Natural killer cell treated with Interleukin-12 subunit alpha and Interleukin-12 subunit beta and Interleukin-15 and Interleukin-18, amount 100 ng/mL, for 72 hours (primary cell): Measurements from ENCODE around the gene NUDT14. TPM values are rescaled to one million over a fixed set of nuclear protein-coding genes. Genes with fewer than 3 reads are reported as not detected.

Experiments used
- ATAC-seq, 2 donors: fragments of 150-1000 bp; cut with Tn5 transposase in 1 of 2; sonication (Bioruptor Pico), chemical (Tn5 transposase) in 1 of 2; 2 replicates each; pipeline ENCODE4 v1.10.0; 2021
- DNase-seq: peaks from one replicate; pipeline ENCODE4 v3.0.0; 2022; ENCODE audit warnings: low spot score
- H3K27ac Mint-ChIP-seq, 2 donors: 1 replicate in 1 of 2; 2 replicates in 1 of 2; pipeline ENCODE4 v1.8.0; 2022; ENCODE audit warnings: mixed read lengths in 2 of 2, mild to moderate bottlenecking in 1 of 2, moderate library complexity in 1 of 2
- H3K27me3 Mint-ChIP-seq, 2 donors: 1 replicate in 1 of 2; 2 replicates in 1 of 2; pipeline ENCODE4 v1.8.0; 2022; ENCODE audit warnings: mixed read lengths in 2 of 2
- H3K36me3 Mint-ChIP-seq: one replicate; pipeline ENCODE4 v1.8.0; 2022; ENCODE audit warnings: mixed read lengths
- H3K4me1 Mint-ChIP-seq, 2 donors: 1 replicate in 1 of 2; 2 replicates in 1 of 2; pipeline ENCODE4 v1.8.0; 2022; ENCODE audit warnings: low read depth in 2 of 2, mixed read lengths in 2 of 2, mild to moderate bottlenecking in 1 of 2
- H3K4me3 Mint-ChIP-seq: one replicate; pipeline ENCODE4 v1.8.0; 2022; ENCODE audit warnings: mixed read lengths
- H3K9me3 Mint-ChIP-seq: 2 replicates; pipeline ENCODE4 v1.8.0; 2022; ENCODE audit warnings: mixed read lengths
- total RNA-seq, 2 donors: library from RNA; stranded (reverse); gene quantifications; one replicate each; pipeline ENCODE4 v1.2.3, GENCODE V29; 2022

NUDT14 gene
- total RNA-seq, 2 donors from 2014 or later: 10.2 to 23.4 TPM

- DNase-seq: no peak
- Mint-ChIP-seq H3K27me3 (peaks cover 0 to 5% of the 10 kb centered on the region in 2 donors), H3K9me3 (no peaks in the 10 kb centered on the region), H3K36me3 (no peaks in the 10 kb centered on the region), H3K27ac (no peak overlapping the region), H3K4me1 (no peaks in the 10 kb centered on the region), H3K4me3 (no peak overlapping the region)
- no peak for ATAC-seq
Measured at GRCh38 chr14:105184461-105184860, 3.3 kb upstream of the NUDT14 start.

GRCh38 chr14:105182296-105183020, 1.3 kb upstream of the NUDT14 start:
- Mint-ChIP-seq H3K36me3 (no peaks in the 10 kb centered on the region), H3K4me1 (peaks cover 0 to 6% of the 10 kb centered on the region in 2 donors), H3K9me3 (no peaks in the 10 kb centered on the region), H3K27ac (no peak overlapping the region), H3K27me3 (no peaks in the 10 kb centered on the region), H3K4me3 (peak overlapping the region; percentile 36)
- ATAC-seq (no peak), DNase-seq (no peak)

DNA sequence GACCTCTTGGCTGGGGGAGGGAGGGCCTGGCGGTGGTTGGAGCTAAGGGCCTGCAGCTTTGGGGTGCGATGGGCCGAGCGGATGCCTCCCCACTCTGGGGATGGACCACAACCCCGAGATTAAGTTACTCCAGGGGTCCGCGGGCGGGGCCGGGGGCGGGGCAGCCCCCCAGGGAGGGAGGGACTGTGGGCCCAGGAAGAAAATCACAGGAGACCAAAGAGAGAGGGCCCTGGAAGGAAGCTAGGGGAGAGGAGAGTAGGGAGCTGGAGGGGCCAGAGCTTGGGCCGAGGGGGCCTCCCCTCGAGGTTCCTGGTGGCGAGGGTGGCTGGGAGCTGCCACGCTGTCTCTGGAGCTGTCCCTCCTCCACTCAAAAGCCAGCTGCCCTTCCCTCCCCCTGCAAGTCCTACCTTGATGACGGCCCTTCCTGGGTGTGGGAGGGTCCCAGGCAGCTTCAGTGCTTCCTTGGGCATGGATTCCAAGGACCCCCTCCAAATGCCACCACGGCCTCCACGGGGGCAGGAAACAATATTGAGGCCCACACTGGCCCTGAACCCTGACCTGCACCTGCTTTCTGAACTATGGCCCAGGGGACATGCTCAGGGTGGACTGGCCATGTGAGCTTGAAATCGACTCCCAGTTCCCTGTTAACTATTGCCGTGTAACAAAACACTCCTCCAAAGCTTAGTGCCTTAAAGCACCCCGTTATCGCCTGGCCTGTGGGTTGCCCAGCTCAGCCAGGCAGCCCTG, 610 bp upstream of the NUDT14 start:
- peak overlapping the region; percentile 36 for H3K4me3 Mint-ChIP-seq
- peaks cover 0 to 7% of the 10 kb centered on the region in 2 donors for H3K4me1 Mint-ChIP-seq
- ATAC-seq: no peak
- no peaks in the 10 kb centered on the region for H3K9me3 Mint-ChIP-seq
- H3K27me3 Mint-ChIP-seq: no peaks in the 10 kb centered on the region
- H3K36me3 Mint-ChIP-seq: no peaks in the 10 kb centered on the region
- DNase-seq: no peak
- H3K27ac Mint-ChIP-seq: no peak overlapping the region

- Mint-ChIP-seq H3K4me1 (peaks cover 0 to 18% of the 10 kb centered on the region in 2 donors), H3K27me3 (no peaks in the 10 kb centered on the region), H3K27ac (no peak overlapping the region), H3K9me3 (no peaks in the 10 kb centered on the region), H3K36me3 (no peaks in the 10 kb centered on the region), H3K4me3 (no peak overlapping the region)
- DNase-seq: no peak
- ATAC-seq: no peak
Measured at GRCh38 chr14:105179191-105179590, 1.9 kb downstream of the NUDT14 start.

DNA sequence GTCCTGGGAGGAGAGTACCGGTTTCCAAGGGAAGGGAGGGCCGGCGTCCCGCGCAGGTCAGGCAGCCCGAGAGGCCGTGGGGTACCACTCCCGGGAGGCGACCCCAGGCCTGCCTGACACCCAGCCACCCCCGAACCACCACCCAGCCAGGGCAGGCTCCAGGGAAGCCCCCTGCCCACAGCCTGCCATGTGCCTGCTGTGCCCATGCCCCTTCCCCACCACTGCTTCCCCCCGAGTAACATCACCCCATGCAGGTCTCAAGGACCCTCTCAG, 2.3 kb downstream of the NUDT14 start:
- ATAC-seq (no peak), DNase-seq (no peak)
- no peaks in the 10 kb centered on the region for H3K36me3 Mint-ChIP-seq
- no peaks in the 10 kb centered on the region for H3K27me3 Mint-ChIP-seq
- H3K27ac Mint-ChIP-seq: no peak overlapping the region
- no peaks in the 10 kb centered on the region for H3K9me3 Mint-ChIP-seq
- no peak overlapping the region for H3K4me3 Mint-ChIP-seq
- peaks cover 0 to 18% of the 10 kb centered on the region in 2 donors for H3K4me1 Mint-ChIP-seq

GRCh38 chr14:105178069-105178867, 2.8 kb downstream of the NUDT14 start:
- peaks cover 0 to 21% of the 10 kb centered on the region in 2 donors for H3K4me1 Mint-ChIP-seq
- H3K9me3 Mint-ChIP-seq: no peaks in the 10 kb centered on the region
- DNase-seq (no peak), ATAC-seq (no peak)
- no peak overlapping the region for H3K27ac Mint-ChIP-seq
- no peaks in the 10 kb centered on the region for H3K27me3 Mint-ChIP-seq
- H3K4me3 Mint-ChIP-seq: no peak overlapping the region
- H3K36me3 Mint-ChIP-seq: no peaks in the 10 kb centered on the region

DNA sequence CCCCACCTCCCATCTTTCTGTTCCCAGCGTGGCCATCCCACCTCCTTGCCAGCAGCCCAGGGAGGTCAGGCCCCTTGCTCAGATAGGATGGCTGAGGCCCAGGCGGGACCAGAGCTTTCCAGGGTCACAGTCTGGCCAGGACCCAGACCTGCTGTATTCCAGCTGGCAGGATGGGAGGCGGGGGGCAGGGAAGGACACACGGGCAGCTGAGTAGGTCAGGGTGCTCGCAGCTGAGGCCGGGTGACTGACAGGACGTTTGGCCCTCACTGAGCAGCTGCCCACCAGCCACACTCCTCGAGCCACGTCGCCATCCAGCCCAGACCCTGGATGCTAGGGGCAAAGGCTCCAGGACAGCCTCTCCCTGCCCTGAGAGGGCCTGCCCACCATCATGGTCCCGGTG, 4.0 kb downstream of the NUDT14 start:
- peaks cover 0 to 21% of the 10 kb centered on the region in 2 donors for H3K4me1 Mint-ChIP-seq
- no peak overlapping the region for H3K4me3 Mint-ChIP-seq
- no peaks in the 10 kb centered on the region for H3K36me3 Mint-ChIP-seq
- ATAC-seq (no peak), DNase-seq (no peak)
- H3K27ac Mint-ChIP-seq: peak overlapping the region in 1 of 2 donors; percentile 53
- no peaks in the 10 kb centered on the region for H3K9me3 Mint-ChIP-seq
- H3K27me3 Mint-ChIP-seq: no peaks in the 10 kb centered on the region

DNA sequence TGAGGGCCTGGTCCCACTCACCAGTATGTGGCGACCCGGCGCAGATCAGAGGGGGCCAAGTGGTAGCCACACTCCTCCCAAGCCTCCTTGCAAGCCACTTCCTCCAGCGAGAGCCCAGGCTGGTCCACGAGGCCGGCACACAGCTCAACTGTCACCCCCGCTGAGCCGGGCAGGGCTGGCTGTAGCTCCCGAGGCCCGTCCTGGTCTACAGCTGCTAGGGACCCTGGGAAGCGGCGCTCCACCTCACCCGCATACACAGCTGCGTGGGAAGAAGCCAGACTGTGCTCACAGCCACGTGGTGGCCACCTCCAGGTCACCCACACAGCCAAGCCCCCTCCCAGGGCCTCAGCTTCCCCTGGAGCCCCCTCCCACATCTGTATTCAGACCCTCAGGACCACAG, 4.6 kb downstream of the NUDT14 start:
- H3K9me3 Mint-ChIP-seq: no peaks in the 10 kb centered on the region
- peaks cover 0 to 24% of the 10 kb centered on the region in 2 donors for H3K4me1 Mint-ChIP-seq
- peak overlapping the region in 1 of 2 donors; percentile 53 for H3K27ac Mint-ChIP-seq
- peak overlapping the region; percentile 8 for H3K4me3 Mint-ChIP-seq
- no peaks in the 10 kb centered on the region for H3K36me3 Mint-ChIP-seq
- ATAC-seq: no peak
- no peaks in the 10 kb centered on the region for H3K27me3 Mint-ChIP-seq
- no peak for DNase-seq

- H3K27ac Mint-ChIP-seq: peak overlapping the region; percentile 70 to 87
- H3K9me3 Mint-ChIP-seq: no peaks in the 10 kb centered on the region
- ATAC-seq (peak; percentile 71 to 72), DNase-seq (peak; percentile 88)
- H3K27me3 Mint-ChIP-seq: peaks cover 0 to 2% of the 10 kb centered on the region in 2 donors
- H3K36me3 Mint-ChIP-seq: no peaks in the 10 kb centered on the region
- H3K4me3 Mint-ChIP-seq: peak overlapping the region; percentile 59
- peaks cover 7 to 30% of the 10 kb centered on the region in 2 donors for H3K4me1 Mint-ChIP-seq
Measured at GRCh38 chr14:105173901-105174894, 6.9 kb downstream of the NUDT14 start.

- H3K4me3 Mint-ChIP-seq: peak overlapping the region; percentile 20
- H3K27ac Mint-ChIP-seq: no peak overlapping the region
- DNase-seq: no peak
- peaks cover 7 to 30% of the 10 kb centered on the region in 2 donors for H3K4me1 Mint-ChIP-seq
- H3K9me3 Mint-ChIP-seq: no peaks in the 10 kb centered on the region
- ATAC-seq: no peak
- H3K36me3 Mint-ChIP-seq: no peaks in the 10 kb centered on the region
- H3K27me3 Mint-ChIP-seq: peaks cover 0 to 2% of the 10 kb centered on the region in 2 donors
Measured at GRCh38 chr14:105173145-105173544, 8.0 kb downstream of the NUDT14 start.

- Mint-ChIP-seq H3K4me3 (no peak overlapping the region), H3K9me3 (no peaks in the 10 kb centered on the region), H3K27me3 (peaks cover 0 to 2% of the 10 kb centered on the region in 2 donors), H3K36me3 (no peaks in the 10 kb centered on the region), H3K27ac (no peak overlapping the region), H3K4me1 (peaks cover 7 to 24% of the 10 kb centered on the region in 2 donors)
- no peak for DNase-seq
- no peak for ATAC-seq
Measured at GRCh38 chr14:105172476-105172875, 8.6 kb downstream of the NUDT14 start.

DNA sequence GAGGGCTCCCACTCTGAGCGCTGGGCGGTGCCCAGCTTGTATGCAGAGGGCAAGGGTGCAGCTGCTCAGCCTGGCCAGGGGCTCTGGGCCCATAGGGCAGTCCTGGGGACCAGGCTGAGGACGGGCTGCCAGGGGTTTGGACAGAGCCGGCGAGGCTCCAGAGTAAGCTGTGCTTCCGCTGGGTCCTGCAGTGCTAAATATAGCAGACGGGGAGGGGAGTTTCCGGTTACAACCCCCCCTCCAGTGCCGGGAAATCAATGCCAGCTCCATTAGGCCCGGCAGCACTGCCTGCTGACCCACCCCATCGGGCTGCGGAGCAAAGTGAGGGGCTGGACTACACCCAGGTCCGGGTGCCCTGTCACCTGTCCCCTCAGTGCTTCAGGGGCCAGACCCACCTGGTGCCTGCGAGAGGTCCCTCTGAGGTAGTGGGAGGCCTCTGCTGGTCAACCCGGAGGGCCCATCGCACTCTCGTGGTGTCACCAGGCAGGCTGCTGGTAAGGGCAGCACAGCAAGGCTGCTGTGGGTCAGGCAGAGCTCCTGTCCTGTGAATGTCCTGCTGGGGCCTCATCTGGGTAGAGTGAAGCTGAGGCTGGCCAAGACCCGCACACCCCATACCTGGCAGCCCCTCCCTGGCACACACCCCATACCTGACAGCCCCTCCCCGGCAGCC, 10.0 kb downstream of the NUDT14 start:
- H3K27me3 Mint-ChIP-seq: peaks cover 0 to 2% of the 10 kb centered on the region in 2 donors
- H3K4me1 Mint-ChIP-seq: peaks cover 7 to 18% of the 10 kb centered on the region in 2 donors
- no peaks in the 10 kb centered on the region for H3K9me3 Mint-ChIP-seq
- H3K27ac Mint-ChIP-seq: no peak overlapping the region
- no peaks in the 10 kb centered on the region for H3K36me3 Mint-ChIP-seq
- ATAC-seq (no peak), DNase-seq (no peak)
- H3K4me3 Mint-ChIP-seq: no peak overlapping the region
